ENCODE measurements around the gene GLG1.

Gene GLG1

GRCh38 chr16:74626741-74627416 lies 20.0 kb upstream of the GLG1 start:
- Histone ChIP-seq H3K4me3 (ENCODE audit: low read length) (no peak overlapping the region), H2AFZ (ENCODE audit: low read depth, low read length) (no peak overlapping the region), H3K36me3 (ENCODE audit: insufficient read depth, low read length) (peaks cover 92% of the 10 kb centered on the region), H3K9me3 (ENCODE audit: low read length) (no peaks in the 10 kb centered on the region), H3K27me3 (ENCODE audit: insufficient read depth, low read length) (no peaks in the 10 kb centered on the region), H3K4me1 (ENCODE audit: insufficient read depth, low read length) (no peaks in the 10 kb centered on the region)

- H2AFZ ChIP-seq (ENCODE audit: low read depth, low read length): no peak overlapping the region
- H3K4me1 ChIP-seq (ENCODE audit: insufficient read depth, low read length): no peaks in the 10 kb centered on the region
- no peaks in the 10 kb centered on the region for H3K27me3 ChIP-seq (ENCODE audit: insufficient read depth, low read length)
- H3K9me3 ChIP-seq (ENCODE audit: low read length): no peaks in the 10 kb centered on the region
- peaks cover 89% of the 10 kb centered on the region for H3K36me3 ChIP-seq (ENCODE audit: insufficient read depth, low read length)
- no peak overlapping the region for H3K4me3 ChIP-seq (ENCODE audit: low read length)
These were observed 18.8 kb upstream of the GLG1 start for GRCh38 chr16:74625500-74626350.

- no peak overlapping the region for H3K4me3 ChIP-seq (ENCODE audit: low read length)
- H3K36me3 ChIP-seq (ENCODE audit: insufficient read depth, low read length): peaks cover 77% of the 10 kb centered on the region
- no peak overlapping the region for H2AFZ ChIP-seq (ENCODE audit: low read depth, low read length)
- H3K9me3 ChIP-seq (ENCODE audit: low read length): no peaks in the 10 kb centered on the region
- H3K27me3 ChIP-seq (ENCODE audit: insufficient read depth, low read length): no peaks in the 10 kb centered on the region
- H3K4me1 ChIP-seq (ENCODE audit: insufficient read depth, low read length): no peaks in the 10 kb centered on the region
These were observed 16.9 kb upstream of the GLG1 start for GRCh38 chr16:74623839-74624235.

- H3K27me3 ChIP-seq (ENCODE audit: insufficient read depth, low read length): no peaks in the 10 kb centered on the region
- H2AFZ ChIP-seq (ENCODE audit: low read depth, low read length): no peak overlapping the region
- peaks cover 74% of the 10 kb centered on the region for H3K36me3 ChIP-seq (ENCODE audit: insufficient read depth, low read length)
- H3K9me3 ChIP-seq (ENCODE audit: low read length): no peaks in the 10 kb centered on the region
- no peak overlapping the region for H3K4me3 ChIP-seq (ENCODE audit: low read length)
- H3K4me1 ChIP-seq (ENCODE audit: insufficient read depth, low read length): no peaks in the 10 kb centered on the region
These were observed 16.4 kb upstream of the GLG1 start for GRCh38 chr16:74623214-74623838.

- Histone ChIP-seq H2AFZ (ENCODE audit: low read depth, low read length) (no peak overlapping the region), H3K36me3 (ENCODE audit: insufficient read depth, low read length) (peaks cover 63% of the 10 kb centered on the region), H3K4me3 (ENCODE audit: low read length) (no peak overlapping the region), H3K27me3 (ENCODE audit: insufficient read depth, low read length) (no peaks in the 10 kb centered on the region), H3K9me3 (ENCODE audit: low read length) (no peaks in the 10 kb centered on the region), H3K4me1 (ENCODE audit: insufficient read depth, low read length) (no peaks in the 10 kb centered on the region)
These were observed 15.1 kb upstream of the GLG1 start for GRCh38 chr16:74622005-74622404.

GRCh38 chr16:74617206-74617788 lies 10.4 kb upstream of the GLG1 start:
- H2AFZ ChIP-seq (ENCODE audit: low read depth, low read length): no peak overlapping the region
- no peak overlapping the region for H3K4me3 ChIP-seq (ENCODE audit: low read length)

GRCh38 chr16:74611721-74612120 lies 4.8 kb upstream of the GLG1 start:
- H3K36me3 ChIP-seq (ENCODE audit: insufficient read depth, low read length): no peaks in the 10 kb centered on the region
- no peak overlapping the region for H2AFZ ChIP-seq (ENCODE audit: low read depth, low read length)
- no peaks in the 10 kb centered on the region for H3K27me3 ChIP-seq (ENCODE audit: insufficient read depth, low read length)
- no peaks in the 10 kb centered on the region for H3K9me3 ChIP-seq (ENCODE audit: low read length)
- H3K4me1 ChIP-seq (ENCODE audit: insufficient read depth, low read length): peaks cover 6% of the 10 kb centered on the region
- H3K4me3 ChIP-seq (ENCODE audit: low read length): no peak overlapping the region

More at GRCh38 chr16:74617206-74617788, 10.4 kb upstream of the GLG1 start:
- Histone ChIP-seq H3K9me3 (ENCODE audit: low read length) (no peaks in the 10 kb centered on the region), H3K27me3 (ENCODE audit: insufficient read depth, low read length) (no peaks in the 10 kb centered on the region), H3K4me1 (ENCODE audit: insufficient read depth, low read length) (no peaks in the 10 kb centered on the region), H3K36me3 (ENCODE audit: insufficient read depth, low read length) (peaks cover 20% of the 10 kb centered on the region)

- H3K4me3 ChIP-seq (ENCODE audit: low read length): no peak overlapping the region
- H2AFZ ChIP-seq (ENCODE audit: low read depth, low read length): no peak overlapping the region
- no peaks in the 10 kb centered on the region for H3K36me3 ChIP-seq (ENCODE audit: insufficient read depth, low read length)
- H3K9me3 ChIP-seq (ENCODE audit: low read length): no peaks in the 10 kb centered on the region
- no peaks in the 10 kb centered on the region for H3K27me3 ChIP-seq (ENCODE audit: insufficient read depth, low read length)
- peaks cover 21% of the 10 kb centered on the region for H3K4me1 ChIP-seq (ENCODE audit: insufficient read depth, low read length)
These were observed 2.0 kb upstream of the GLG1 start for GRCh38 chr16:74608944-74609343.

GRCh38 chr16:74608381-74608780 lies 1.5 kb upstream of the GLG1 start:
- H3K4me3 ChIP-seq (ENCODE audit: low read length): no peak overlapping the region
- peaks cover 23% of the 10 kb centered on the region for H3K4me1 ChIP-seq (ENCODE audit: insufficient read depth, low read length)
- H3K9me3 ChIP-seq (ENCODE audit: low read length): no peaks in the 10 kb centered on the region
- H2AFZ ChIP-seq (ENCODE audit: low read depth, low read length): no peak overlapping the region
- no peaks in the 10 kb centered on the region for H3K36me3 ChIP-seq (ENCODE audit: insufficient read depth, low read length)
- H3K27me3 ChIP-seq (ENCODE audit: insufficient read depth, low read length): no peaks in the 10 kb centered on the region

- Histone ChIP-seq H3K36me3 (ENCODE audit: insufficient read depth, low read length) (no peaks in the 10 kb centered on the region), H3K4me3 (ENCODE audit: low read length) (peak overlapping the region; percentile 70), H3K27me3 (ENCODE audit: insufficient read depth, low read length) (no peaks in the 10 kb centered on the region), H3K4me1 (ENCODE audit: insufficient read depth, low read length) (peaks cover 23% of the 10 kb centered on the region), H3K9me3 (ENCODE audit: low read length) (no peaks in the 10 kb centered on the region), H2AFZ (ENCODE audit: low read depth, low read length) (peak overlapping the region; percentile 97)
These were observed 1.0 kb upstream of the GLG1 start for GRCh38 chr16:74607962-74608356.

- no peaks in the 10 kb centered on the region for H3K9me3 ChIP-seq (ENCODE audit: low read length)
- H3K4me1 ChIP-seq (ENCODE audit: insufficient read depth, low read length): peaks cover 23% of the 10 kb centered on the region
- H3K27me3 ChIP-seq (ENCODE audit: insufficient read depth, low read length): no peaks in the 10 kb centered on the region
- H3K4me3 ChIP-seq (ENCODE audit: low read length): peak overlapping the region; percentile 70
- no peaks in the 10 kb centered on the region for H3K36me3 ChIP-seq (ENCODE audit: insufficient read depth, low read length)
- H2AFZ ChIP-seq (ENCODE audit: low read depth, low read length): peak overlapping the region; percentile 97
These were observed 522 bp upstream of the GLG1 start for GRCh38 chr16:74607310-74607961.

GRCh38 chr16:74605746-74606520 lies 981 bp downstream of the GLG1 start:
- H3K4me1 ChIP-seq (ENCODE audit: insufficient read depth, low read length): peaks cover 23% of the 10 kb centered on the region
- no peaks in the 10 kb centered on the region for H3K9me3 ChIP-seq (ENCODE audit: low read length)
- no peaks in the 10 kb centered on the region for H3K36me3 ChIP-seq (ENCODE audit: insufficient read depth, low read length)
- peak overlapping the region; percentile 70 for H3K4me3 ChIP-seq (ENCODE audit: low read length)
- H3K27me3 ChIP-seq (ENCODE audit: insufficient read depth, low read length): no peaks in the 10 kb centered on the region
- peak overlapping the region; percentile 97 for H2AFZ ChIP-seq (ENCODE audit: low read depth, low read length)

Data from neuron (in vitro differentiated cells).